IPS-18a (cell line): ENCODE data around the gene LYZL6.

ENCODE experiments used
- H3K27ac ChIP-seq: one replicate; pipeline ENCODE4 v1.5.1; 2013; ENCODE audit warnings: low read length
- H3K27me3 ChIP-seq: one replicate; pipeline ENCODE4 v1.6.1; 2013; ENCODE audit warnings: mild to moderate bottlenecking, low read length; ENCODE audit not compliant: control insufficient read depth, insufficient read depth
- H3K36me3 ChIP-seq: one replicate; pipeline ENCODE4 v1.6.1; 2013; ENCODE audit warnings: low read depth, low read length; ENCODE audit not compliant: control insufficient read depth
- H3K4me1 ChIP-seq: one replicate; pipeline ENCODE4 v1.6.1; 2013; ENCODE audit warnings: low read depth, low read length; ENCODE audit not compliant: control insufficient read depth
- H3K4me3 ChIP-seq: one replicate; pipeline ENCODE4 v1.5.1; 2013; ENCODE audit warnings: low read length
- H3K9ac ChIP-seq: one replicate; pipeline ENCODE4 v1.6.1; 2013; ENCODE audit warnings: mild to moderate bottlenecking, low read length, moderate library complexity
- H3K9me3 ChIP-seq: one replicate; pipeline ENCODE4 v1.6.1; 2013; ENCODE audit warnings: low read depth, low read length; ENCODE audit not compliant: control insufficient read depth

LYZL6 gene

DNA sequence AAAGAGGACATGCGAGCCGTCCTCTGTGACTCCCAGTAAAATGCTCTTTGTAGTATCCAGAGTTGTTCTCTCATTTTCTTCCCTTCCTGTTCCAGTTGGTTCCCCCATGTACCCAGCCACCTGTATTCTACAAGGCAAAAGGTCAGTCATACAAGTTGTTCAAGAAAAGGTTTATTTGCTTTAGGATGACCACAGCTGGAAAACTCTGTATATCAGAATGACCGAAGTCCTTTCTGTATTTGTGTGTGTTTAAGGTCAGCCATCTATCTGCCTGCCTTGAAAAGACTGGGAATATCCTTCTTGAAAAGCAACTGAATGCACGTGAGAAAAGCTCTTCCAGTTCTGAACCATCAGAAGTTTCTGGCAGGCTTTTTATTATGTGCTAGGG is 29.4 kb upstream of the LYZL6 start:
- H3K9me3 ChIP-seq, result no peaks in the 10 kb centered on the region
- no peak overlapping the region for H3K9ac ChIP-seq
- H3K4me1 ChIP-seq, result peaks cover 3% of the 10 kb centered on the region
- no peaks in the 10 kb centered on the region for H3K36me3 ChIP-seq
- no peak overlapping the region for H3K4me3 ChIP-seq
- no peaks in the 10 kb centered on the region for H3K27me3 ChIP-seq
- H3K27ac ChIP-seq, result no peak overlapping the region

DNA sequence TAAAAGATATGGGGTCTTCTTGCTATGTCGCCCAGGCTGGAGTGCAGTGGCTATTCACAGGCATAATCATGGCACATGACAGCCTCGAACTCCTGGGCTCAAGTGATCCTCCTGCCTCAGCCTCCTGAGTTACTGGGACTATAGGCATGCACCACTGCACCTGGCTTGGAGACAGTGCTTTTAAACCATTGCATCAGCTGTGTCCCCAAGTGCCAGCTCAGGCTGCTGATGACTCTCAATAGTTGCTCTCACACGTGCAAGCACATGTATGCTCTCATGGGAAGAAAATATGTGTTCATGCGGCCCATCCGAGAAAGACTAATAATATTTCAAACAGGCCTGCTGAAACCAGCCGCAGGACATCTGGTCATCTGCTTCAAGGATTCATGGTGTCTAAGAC is 29.0 kb upstream of the LYZL6 start:
- Histone ChIP-seq H3K4me1 (peaks cover 3% of the 10 kb centered on the region), H3K27me3 (no peaks in the 10 kb centered on the region), H3K9me3 (no peaks in the 10 kb centered on the region), H3K4me3 (no peak overlapping the region), H3K9ac (no peak overlapping the region), H3K36me3 (no peaks in the 10 kb centered on the region), H3K27ac (no peak overlapping the region)

DNA sequence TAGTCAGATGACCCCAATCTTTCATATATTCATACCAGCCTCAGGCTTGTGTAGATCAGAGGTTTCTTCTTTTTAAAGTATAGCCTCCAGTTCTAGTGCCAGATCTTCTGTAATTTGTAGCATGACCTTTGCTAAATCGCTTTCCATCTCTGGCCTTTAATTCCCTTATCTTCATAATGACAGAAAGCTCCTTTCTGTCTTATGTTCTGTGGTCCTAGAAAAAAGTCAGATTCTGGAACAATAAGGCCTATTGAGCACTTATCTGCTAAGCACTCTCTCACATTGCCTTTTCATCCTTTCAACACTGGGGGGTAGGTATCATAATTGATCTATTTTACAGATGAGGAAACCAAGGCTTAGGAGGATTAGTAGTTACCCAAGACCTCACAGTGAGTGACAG is 28.6 kb upstream of the LYZL6 start:
- Histone ChIP-seq H3K9me3 (no peaks in the 10 kb centered on the region), H3K4me3 (no peak overlapping the region), H3K36me3 (no peaks in the 10 kb centered on the region), H3K4me1 (peaks cover 3% of the 10 kb centered on the region), H3K27me3 (no peaks in the 10 kb centered on the region), H3K9ac (no peak overlapping the region), H3K27ac (no peak overlapping the region)

DNA sequence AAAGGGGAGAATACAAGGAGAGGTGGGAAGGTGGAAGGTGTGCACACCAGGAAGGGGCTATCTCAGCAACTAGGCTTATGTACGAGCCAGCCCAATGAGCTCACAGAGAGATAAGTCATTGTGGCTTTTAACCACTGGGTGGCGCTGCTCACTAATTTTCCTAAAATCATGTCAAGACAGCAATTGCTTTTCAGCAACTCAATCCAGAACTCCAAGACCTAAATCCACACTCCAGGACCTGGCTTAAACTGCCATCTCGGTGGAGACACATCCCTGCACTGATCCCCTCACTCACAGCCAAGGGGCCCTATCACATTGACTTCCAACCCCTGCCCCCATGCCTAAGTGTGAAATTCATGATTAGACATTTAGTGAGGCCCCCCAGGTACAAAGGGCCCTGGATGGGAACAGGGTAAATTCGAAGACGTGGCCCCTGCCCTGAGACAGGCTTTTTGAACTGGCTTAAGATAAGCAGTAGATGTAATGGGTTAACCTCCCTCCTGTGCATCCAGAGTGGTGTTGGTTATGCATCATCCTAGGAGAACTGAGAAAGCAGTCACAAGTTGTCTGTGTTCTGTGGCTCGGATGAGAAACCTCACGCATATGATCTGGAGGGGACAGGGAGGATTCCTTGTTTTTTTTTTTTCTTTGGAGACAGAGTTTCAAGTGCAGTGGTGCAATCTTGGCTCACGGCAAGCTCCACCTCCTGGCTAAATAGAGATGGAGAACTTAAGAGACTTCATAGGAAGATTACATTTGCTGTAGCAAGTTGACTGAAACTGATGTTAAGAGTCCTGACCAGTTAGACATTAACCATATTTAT is 26.3 kb upstream of the LYZL6 start:
- Histone ChIP-seq H3K27me3 (no peaks in the 10 kb centered on the region), H3K4me3 (no peak overlapping the region), H3K9me3 (no peaks in the 10 kb centered on the region), H3K4me1 (peaks cover 3% of the 10 kb centered on the region), H3K36me3 (no peaks in the 10 kb centered on the region), H3K9ac (no peak overlapping the region), H3K27ac (no peak overlapping the region)

DNA sequence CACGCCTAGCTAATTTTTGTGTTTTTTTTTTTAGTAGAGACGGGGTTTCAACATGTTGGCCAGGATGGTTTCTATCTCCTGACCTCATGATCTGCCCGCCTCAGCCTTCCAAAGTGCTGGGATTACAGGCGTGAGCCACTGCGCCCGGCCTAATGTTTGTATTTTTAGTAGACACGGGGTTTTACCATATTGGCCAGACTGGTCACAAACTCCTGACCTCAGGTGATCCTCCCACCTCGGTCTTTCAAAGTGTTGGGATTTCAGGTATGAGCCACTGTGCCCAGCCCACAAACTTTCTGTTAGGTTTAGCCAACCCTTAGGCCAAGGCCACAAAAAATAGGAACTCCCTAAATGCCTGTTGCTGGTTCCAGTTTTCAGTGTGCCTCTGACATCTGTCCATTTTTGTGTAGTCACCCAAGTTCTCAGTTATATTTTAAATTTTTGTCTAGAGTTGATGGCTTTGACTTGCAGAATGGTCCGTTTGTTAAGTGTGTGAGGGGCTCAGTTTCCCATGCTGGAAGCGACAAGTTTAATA is 25.1 kb upstream of the LYZL6 start:
- H3K9ac ChIP-seq, result no peak overlapping the region
- no peaks in the 10 kb centered on the region for H3K36me3 ChIP-seq
- H3K4me3 ChIP-seq, result no peak overlapping the region
- no peak overlapping the region for H3K27ac ChIP-seq
- no peaks in the 10 kb centered on the region for H3K9me3 ChIP-seq
- peaks cover 3% of the 10 kb centered on the region for H3K4me1 ChIP-seq
- H3K27me3 ChIP-seq, result no peaks in the 10 kb centered on the region

DNA sequence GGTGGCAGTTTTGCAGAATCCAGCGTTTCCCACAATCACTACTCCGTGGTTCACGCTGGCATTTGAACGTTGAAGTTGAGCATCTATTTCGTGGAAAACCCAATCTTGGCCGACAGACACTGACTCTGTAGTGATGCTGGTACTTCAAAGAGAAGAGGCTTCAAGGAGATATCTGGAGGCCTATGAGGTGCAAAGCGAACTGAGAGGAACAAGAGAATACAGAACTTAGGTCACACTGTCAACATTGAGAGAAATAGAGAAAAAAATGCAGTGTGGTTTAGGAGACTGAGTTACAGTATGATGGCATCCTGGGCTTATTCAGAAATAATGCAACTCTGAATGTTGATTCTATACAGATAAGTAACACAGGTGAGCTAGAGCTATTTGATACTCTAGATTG is 21.8 kb upstream of the LYZL6 start:
- H3K4me1 ChIP-seq, result peaks cover 3% of the 10 kb centered on the region
- H3K27me3 ChIP-seq, result no peaks in the 10 kb centered on the region

DNA sequence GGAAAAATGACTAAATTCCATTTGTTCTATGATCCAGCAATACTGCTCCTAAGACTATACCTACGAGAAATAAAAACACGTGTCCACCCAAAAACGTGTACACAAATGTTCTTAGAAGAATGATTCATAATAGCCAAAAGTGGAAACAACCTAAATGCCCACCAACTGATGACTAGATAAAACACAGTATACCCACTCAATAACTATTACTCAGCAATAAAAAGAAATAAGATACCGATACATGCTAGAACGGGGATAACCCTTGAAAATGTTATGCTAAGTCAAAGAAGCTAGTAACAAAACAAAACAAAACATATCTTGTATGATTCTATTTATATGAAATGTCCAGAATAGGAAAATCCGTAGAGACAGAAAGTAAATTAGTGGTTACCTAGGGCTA is 20.1 kb upstream of the LYZL6 start:
- H3K27me3 ChIP-seq, result no peaks in the 10 kb centered on the region
- no peaks in the 10 kb centered on the region for H3K9me3 ChIP-seq
- no peak overlapping the region for H3K4me3 ChIP-seq
- H3K36me3 ChIP-seq, result no peaks in the 10 kb centered on the region
- H3K4me1 ChIP-seq, result no peaks in the 10 kb centered on the region
- no peak overlapping the region for H3K27ac ChIP-seq
- H3K9ac ChIP-seq, result no peak overlapping the region

More for the DNA sequence above, 21.8 kb upstream of the LYZL6 start:
- no peaks in the 10 kb centered on the region for H3K36me3 ChIP-seq
- no peak overlapping the region for H3K9ac ChIP-seq
- H3K27ac ChIP-seq, result no peak overlapping the region
- no peak overlapping the region for H3K4me3 ChIP-seq
- H3K9me3 ChIP-seq, result no peaks in the 10 kb centered on the region

DNA sequence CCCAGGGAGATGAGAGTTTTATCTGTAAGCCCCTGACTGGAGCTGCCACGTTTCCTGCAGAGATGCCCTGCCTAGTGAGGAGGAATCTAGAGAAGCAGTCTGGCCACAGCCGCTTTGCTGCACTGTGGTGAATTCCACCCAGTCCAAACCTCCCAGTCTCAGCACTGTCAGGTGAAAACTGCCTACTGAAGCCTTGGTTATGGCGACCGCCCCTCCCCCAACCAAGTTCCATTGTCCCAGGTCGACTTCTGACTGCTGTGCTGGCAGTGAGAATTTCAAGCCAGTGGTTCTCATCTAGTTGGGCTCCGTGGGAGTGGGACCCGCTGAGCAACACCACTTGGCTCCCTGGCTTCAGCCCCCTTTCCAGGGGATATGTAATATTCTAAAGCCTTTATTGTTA is 10.2 kb upstream of the LYZL6 start:
- Histone ChIP-seq H3K4me1 (peaks cover 6% of the 10 kb centered on the region), H3K27ac (no peak overlapping the region), H3K27me3 (no peaks in the 10 kb centered on the region), H3K9ac (no peak overlapping the region), H3K9me3 (no peaks in the 10 kb centered on the region), H3K4me3 (no peak overlapping the region), H3K36me3 (no peaks in the 10 kb centered on the region)

DNA sequence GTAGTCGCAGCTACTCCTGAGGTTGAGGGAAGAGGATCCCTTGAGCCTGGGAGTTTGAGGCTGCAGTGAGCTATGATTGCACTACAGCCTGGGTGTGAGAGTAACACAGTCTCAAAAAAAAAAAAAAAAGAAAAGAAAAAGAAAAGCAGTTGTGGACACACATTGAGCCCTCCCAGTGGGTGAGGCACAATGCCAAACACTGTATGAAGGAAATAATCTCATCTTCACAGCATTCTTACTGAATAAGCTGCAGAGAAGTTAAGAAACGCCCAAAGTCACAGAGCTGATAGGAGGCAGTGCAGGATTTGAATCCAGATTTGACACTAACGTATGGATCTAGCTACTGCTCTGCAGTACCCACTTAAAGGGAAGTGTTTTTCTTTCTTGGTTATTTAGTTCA is 5.9 kb upstream of the LYZL6 start:
- Histone ChIP-seq H3K4me1 (peaks cover 6% of the 10 kb centered on the region), H3K27me3 (no peaks in the 10 kb centered on the region), H3K27ac (no peak overlapping the region), H3K4me3 (no peak overlapping the region), H3K36me3 (no peaks in the 10 kb centered on the region), H3K9ac (no peak overlapping the region), H3K9me3 (no peaks in the 10 kb centered on the region)

DNA sequence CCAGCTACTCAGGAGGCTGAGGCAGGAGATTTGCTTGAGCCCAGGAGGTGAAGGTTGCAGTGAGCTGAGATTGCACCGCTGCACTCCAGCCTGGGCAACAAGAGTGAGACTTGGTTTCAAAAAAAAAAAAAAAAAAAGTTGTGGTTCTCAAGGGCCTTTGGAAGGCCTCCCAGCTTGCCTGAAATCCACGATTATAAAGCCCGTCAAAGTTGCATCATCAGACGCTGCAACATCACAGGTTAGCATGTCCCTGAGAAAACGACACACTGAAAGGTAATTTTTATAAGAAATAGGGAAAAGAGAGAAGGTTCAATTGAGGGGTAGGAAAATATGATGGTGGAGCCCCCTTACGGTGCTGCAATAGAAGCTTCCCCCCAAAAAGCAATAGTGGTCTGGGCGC is 4.6 kb upstream of the LYZL6 start:
- Histone ChIP-seq H3K27me3 (no peaks in the 10 kb centered on the region), H3K9ac (no peak overlapping the region), H3K36me3 (no peaks in the 10 kb centered on the region), H3K4me1 (no peaks in the 10 kb centered on the region), H3K27ac (no peak overlapping the region), H3K4me3 (no peak overlapping the region), H3K9me3 (no peaks in the 10 kb centered on the region)

DNA sequence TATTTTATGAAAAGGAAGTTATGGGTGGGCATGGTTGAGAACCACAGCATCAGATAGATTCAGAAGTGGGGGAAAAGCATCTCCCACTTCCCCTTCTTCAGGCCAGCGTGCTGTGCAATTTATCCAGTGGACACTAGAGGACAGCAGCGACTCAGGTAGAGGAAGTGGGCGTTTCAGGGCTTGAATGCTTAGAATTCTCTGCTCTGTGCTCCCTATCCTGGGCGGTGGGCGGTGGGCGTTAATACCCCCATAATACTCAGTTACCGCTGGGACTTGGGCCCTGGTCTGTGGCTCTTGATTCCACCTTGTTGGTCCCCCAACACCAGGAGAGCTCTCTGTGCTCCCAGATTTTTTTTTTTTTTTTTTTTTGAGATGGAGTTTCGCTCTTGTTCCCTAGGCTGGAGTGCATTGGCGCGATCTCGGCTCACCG is 3.7 kb upstream of the LYZL6 start:
- no peaks in the 10 kb centered on the region for H3K4me1 ChIP-seq
- no peaks in the 10 kb centered on the region for H3K36me3 ChIP-seq
- H3K9me3 ChIP-seq, result no peaks in the 10 kb centered on the region
- no peaks in the 10 kb centered on the region for H3K27me3 ChIP-seq
- no peak overlapping the region for H3K27ac ChIP-seq
- no peak overlapping the region for H3K9ac ChIP-seq
- H3K4me3 ChIP-seq, result no peak overlapping the region

DNA sequence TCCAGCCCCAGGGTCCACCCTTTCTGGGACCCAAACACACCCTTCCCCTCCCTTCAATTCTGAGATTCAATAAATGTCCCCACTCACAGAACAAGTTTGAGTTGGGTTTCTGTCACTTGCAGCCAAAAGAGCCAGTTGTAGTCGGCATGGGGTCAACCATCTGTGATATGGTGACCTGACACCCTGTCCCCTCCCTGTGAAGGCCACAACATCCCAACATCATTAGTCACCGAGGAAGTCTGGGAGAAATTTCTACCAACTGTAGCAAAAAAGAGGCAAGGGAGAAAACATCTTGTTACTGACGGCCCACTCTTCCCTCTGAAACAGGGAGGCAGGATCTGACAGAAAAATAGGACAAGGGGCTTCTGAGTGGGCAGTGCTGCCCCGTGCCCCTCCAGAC is 638 bp upstream of the LYZL6 start:
- no peaks in the 10 kb centered on the region for H3K27me3 ChIP-seq
- no peaks in the 10 kb centered on the region for H3K4me1 ChIP-seq
- no peak overlapping the region for H3K9ac ChIP-seq

More for the DNA sequence above, 638 bp upstream of the LYZL6 start:
- Histone ChIP-seq H3K4me3 (no peak overlapping the region), H3K27ac (no peak overlapping the region), H3K9me3 (no peaks in the 10 kb centered on the region), H3K36me3 (no peaks in the 10 kb centered on the region)
